ENCODE measurements around the gene RSAD2.

The RSAD2 gene

DNA sequence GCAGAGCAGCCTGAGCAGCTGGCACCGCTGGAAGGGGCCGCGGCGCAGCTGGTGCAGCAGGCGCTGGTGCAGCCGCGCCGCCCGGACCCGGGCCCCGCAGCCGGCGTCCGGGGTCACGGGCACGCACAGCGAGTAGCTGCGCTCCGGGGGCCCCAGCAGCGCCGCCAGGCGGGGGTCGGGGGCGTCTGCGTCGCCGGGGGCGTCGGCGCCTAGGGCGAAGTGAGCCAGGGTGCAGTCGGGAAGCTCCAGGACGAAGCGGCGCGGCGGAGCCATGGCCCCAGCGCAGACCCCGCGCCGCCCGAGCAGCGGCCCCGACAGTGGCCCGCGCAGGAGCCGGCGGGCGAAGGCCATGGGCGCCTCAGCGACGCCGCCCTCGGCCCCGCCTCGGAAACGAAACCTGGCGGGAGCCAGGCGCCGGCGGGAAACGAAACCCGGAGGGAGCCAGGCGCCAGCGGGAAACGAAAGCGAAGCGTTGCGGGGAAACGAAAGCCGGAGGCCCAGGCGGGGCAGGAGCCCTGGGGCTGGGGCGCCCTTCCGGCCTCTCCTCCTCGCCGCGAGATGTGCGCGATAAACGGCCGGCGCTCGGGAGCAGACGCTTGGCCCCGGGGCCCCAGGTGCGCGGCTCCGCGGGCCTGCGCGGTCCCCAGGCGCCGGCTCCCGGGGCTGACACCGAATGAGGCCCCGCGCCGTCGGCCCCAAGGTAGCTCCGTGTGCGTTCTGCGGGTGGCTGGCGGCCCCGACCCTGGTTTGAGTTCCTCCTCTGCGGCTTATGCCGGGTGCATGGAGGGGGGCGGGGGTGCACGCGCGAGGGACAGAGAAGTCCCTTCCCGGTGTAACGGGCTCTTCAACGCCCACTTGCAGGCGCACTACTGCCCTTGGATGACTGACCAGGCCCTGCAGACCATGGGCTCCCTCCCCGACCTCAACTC, 12.0 kb upstream of the RSAD2 start, which contains the start of gene CMPK2:
Gene CMPK2 (minus strand): TSS at position 562 of the 929 bp plus-strand sequence. CDS start 211 bp downstream, at position 351.
- DNase-seq (ENCODE audit: insufficient read length) (peak; percentile 83), FAIRE-seq (peak; percentile 81)
- TF ChIP-seq POLR2A (IDR thresholded peaks at IDR 0.05; ENCODE audit: low read depth, low read length) (peak; percentile 60), POLR2AphosphoS5 (IDR thresholded peaks at IDR 0.05; ENCODE audit: low read depth, low read length) (no peak)

DNA sequence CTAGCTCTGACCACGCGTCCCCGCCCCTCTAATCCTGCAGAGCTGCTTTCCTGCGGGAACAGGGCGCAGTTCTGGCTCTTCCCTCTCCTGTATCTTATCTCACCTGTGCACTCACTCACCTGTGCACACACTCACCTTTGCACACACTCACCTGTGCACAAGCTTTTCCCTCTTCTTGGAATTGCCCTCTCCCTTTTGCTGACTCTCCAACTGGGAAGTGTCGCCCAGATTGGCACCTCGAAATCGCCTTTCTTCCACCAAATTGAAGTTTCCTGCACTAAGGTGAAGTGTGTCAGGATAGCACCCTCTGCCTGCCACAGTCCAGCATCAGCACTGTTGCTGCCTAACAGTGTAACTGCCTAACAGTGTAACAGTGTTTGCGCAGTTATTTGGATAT, 11.3 kb upstream of the RSAD2 start:
- TF ChIP-seq POLR2A (IDR thresholded peaks at IDR 0.05; ENCODE audit: low read depth, low read length): no peak
- TF ChIP-seq POLR2AphosphoS5 (IDR thresholded peaks at IDR 0.05; ENCODE audit: low read depth, low read length): no peak
- no peak for TF ChIP-seq TAF1 (IDR thresholded peaks at IDR 0.05; ENCODE audit: borderline replicate concordance, low read depth, low read length)
- FAIRE-seq (peak; percentile 86), DNase-seq (ENCODE audit: insufficient read length) (no peak)

DNA sequence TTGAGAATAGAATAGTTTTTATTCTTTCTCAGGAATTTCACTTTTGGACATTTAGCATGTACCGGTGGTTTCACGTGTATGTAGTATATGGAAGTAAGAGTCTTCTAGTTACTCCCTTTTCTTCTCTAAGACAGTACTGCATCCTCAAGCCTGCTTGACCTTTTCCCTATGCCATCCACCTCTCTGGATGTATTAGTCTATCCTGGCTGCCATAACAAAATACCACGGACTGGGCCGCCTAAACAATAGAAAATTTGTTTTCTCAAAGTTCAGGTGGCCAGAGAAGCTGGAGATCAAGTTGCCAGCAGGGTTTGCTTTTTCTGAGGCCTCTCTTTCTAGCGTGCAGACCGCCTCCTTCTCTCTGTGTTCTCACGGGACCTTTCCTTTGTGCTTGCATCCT, 10.6 kb upstream of the RSAD2 start:
- TF ChIP-seq POLR2AphosphoS5 (IDR thresholded peaks at IDR 0.05; ENCODE audit: low read depth, low read length) (no peak), TAF1 (IDR thresholded peaks at IDR 0.05; ENCODE audit: borderline replicate concordance, low read depth, low read length) (no peak), POLR2A (IDR thresholded peaks at IDR 0.05; ENCODE audit: low read depth, low read length) (no peak)
- no peak for DNase-seq (ENCODE audit: insufficient read length)
- FAIRE-seq: no peak

DNA sequence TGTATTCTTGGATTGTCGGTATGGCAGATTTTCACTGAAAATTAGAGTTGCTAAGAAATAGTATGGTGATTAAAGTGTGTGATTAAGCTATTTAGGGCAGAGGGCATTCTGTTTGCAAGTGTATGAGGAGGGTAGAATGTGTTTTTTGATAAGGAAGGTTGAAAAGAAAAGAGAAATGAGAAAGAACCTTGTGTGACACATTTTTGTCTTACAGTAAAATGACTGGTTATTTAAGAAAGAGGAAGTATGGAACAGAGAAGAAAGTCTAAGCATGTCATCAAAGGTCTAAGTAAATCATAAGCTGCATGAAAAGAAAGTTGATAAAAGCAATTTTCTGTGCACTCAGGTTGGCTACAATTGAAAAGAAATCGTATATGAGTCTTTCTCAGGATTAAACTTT, 5.2 kb upstream of the RSAD2 start:
- TF ChIP-seq TAF1 (IDR thresholded peaks at IDR 0.05; ENCODE audit: borderline replicate concordance, low read depth, low read length) (no peak), POLR2AphosphoS5 (IDR thresholded peaks at IDR 0.05; ENCODE audit: low read depth, low read length) (no peak), POLR2A (IDR thresholded peaks at IDR 0.05; ENCODE audit: low read depth, low read length) (no peak)
- FAIRE-seq (peak; percentile 78), DNase-seq (ENCODE audit: insufficient read length) (no peak)

DNA sequence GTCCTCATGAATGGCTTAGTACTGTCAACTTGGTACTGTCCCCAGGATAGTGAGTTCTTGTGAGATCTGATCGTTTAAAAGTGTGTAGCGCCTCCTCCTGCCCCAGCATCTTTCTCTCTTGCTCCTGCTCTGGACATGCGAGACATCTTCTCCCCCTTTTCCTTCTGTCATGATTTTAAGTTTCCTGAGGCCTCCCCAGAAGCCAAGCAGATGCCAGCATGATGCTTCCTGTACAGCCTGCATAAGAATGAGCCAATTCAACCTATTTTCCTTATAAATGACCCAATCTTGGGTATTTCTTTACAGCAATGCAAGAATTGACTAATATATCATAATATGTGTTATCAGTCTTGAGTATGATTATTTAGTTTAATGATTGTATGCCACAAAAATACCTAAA, 3.5 kb upstream of the RSAD2 start:
- no peak for FAIRE-seq
- TF ChIP-seq POLR2A (IDR thresholded peaks at IDR 0.05; ENCODE audit: low read depth, low read length): no peak
- no peak for TF ChIP-seq POLR2AphosphoS5 (IDR thresholded peaks at IDR 0.05; ENCODE audit: low read depth, low read length)
- TF ChIP-seq TAF1 (IDR thresholded peaks at IDR 0.05; ENCODE audit: borderline replicate concordance, low read depth, low read length): no peak
- DNase-seq (ENCODE audit: insufficient read length): no peak

GRCh38 chr2:6876309-6876708, 1.3 kb upstream of the RSAD2 start:
- TF ChIP-seq POLR2AphosphoS5 (IDR thresholded peaks at IDR 0.05; ENCODE audit: low read depth, low read length): no peak
- TF ChIP-seq POLR2A (IDR thresholded peaks at IDR 0.05; ENCODE audit: low read depth, low read length): no peak
- TF ChIP-seq TAF1 (IDR thresholded peaks at IDR 0.05; ENCODE audit: borderline replicate concordance, low read depth, low read length): no peak
- FAIRE-seq (no peak), DNase-seq (ENCODE audit: insufficient read length) (no peak)

GRCh38 chr2:6878549-6878948, 972 bp downstream of the RSAD2 start:
- no peak for DNase-seq (ENCODE audit: insufficient read length)
- no peak for FAIRE-seq
- TF ChIP-seq POLR2AphosphoS5 (IDR thresholded peaks at IDR 0.05; ENCODE audit: low read depth, low read length) (no peak), POLR2A (IDR thresholded peaks at IDR 0.05; ENCODE audit: low read depth, low read length) (no peak), TAF1 (IDR thresholded peaks at IDR 0.05; ENCODE audit: borderline replicate concordance, low read depth, low read length) (no peak)

GRCh38 chr2:6879011-6879410, 1.4 kb downstream of the RSAD2 start:
- TF ChIP-seq TAF1 (IDR thresholded peaks at IDR 0.05; ENCODE audit: borderline replicate concordance, low read depth, low read length) (no peak), POLR2AphosphoS5 (IDR thresholded peaks at IDR 0.05; ENCODE audit: low read depth, low read length) (no peak), POLR2A (IDR thresholded peaks at IDR 0.05; ENCODE audit: low read depth, low read length) (no peak)
- FAIRE-seq: no peak
- DNase-seq (ENCODE audit: insufficient read length): no peak

DNA sequence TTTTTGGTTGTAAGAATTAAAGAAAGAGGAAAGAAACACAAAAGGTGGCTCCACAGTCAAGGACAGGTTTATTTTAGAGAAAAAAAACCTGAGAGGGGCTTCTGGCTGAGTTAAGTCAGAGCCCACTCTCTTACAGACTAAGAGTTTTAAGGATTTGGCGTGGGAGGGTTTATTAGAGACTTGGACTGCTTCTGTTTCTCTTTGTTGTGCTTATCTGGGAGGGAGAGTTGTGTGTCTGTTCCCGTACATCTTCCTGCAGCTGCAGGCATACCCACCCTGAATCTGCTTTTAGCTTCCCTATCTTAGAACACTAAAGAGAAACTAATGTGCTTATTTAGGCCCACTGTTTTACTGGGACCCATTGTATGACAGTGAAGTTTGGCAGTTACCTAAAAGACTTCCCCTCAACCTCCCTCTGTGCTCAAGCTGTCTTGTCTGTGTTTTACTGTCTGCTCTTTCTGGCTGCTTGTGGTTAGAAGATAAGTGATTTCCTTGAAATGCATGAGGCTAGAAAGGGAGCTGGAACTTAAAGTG, 2.7 kb downstream of the RSAD2 start:
- FAIRE-seq: peak; percentile 65

DNA sequence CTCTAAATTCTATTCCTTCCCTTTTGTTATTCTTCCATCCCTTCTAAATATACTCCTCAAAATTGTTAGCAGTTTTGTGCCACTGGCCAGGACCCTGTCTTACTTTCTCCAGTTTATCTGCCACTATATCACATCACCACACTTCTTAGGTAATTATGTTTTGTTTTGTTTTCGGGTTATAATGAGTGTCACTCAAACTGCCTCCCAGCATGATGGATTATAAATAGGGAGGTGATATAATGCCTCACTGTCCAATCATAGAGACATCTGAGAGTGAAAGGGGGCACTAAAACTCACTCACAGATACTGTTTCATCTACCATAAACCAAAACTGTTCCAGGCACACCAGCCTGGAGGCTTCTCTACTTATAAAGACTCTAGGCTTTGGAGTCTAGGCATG, 3.5 kb downstream of the RSAD2 start:
- no peak for TF ChIP-seq POLR2A (IDR thresholded peaks at IDR 0.05; ENCODE audit: low read depth, low read length)
- TF ChIP-seq POLR2AphosphoS5 (IDR thresholded peaks at IDR 0.05; ENCODE audit: low read depth, low read length): no peak
- TF ChIP-seq TAF1 (IDR thresholded peaks at IDR 0.05; ENCODE audit: borderline replicate concordance, low read depth, low read length): no peak
- DNase-seq (ENCODE audit: insufficient read length) (no peak), FAIRE-seq (no peak)

More for the DNA sequence above, 2.7 kb downstream of the RSAD2 start:
- TF ChIP-seq POLR2AphosphoS5 (IDR thresholded peaks at IDR 0.05; ENCODE audit: low read depth, low read length) (no peak), TAF1 (IDR thresholded peaks at IDR 0.05; ENCODE audit: borderline replicate concordance, low read depth, low read length) (no peak), POLR2A (IDR thresholded peaks at IDR 0.05; ENCODE audit: low read depth, low read length) (no peak)
- DNase-seq (ENCODE audit: insufficient read length): no peak

GRCh38 chr2:6881516-6881915, 3.9 kb downstream of the RSAD2 start:
- peak; percentile 73 for FAIRE-seq
- no peak for DNase-seq (ENCODE audit: insufficient read length)
- TF ChIP-seq POLR2AphosphoS5 (IDR thresholded peaks at IDR 0.05; ENCODE audit: low read depth, low read length): no peak
- TF ChIP-seq POLR2A (IDR thresholded peaks at IDR 0.05; ENCODE audit: low read depth, low read length): no peak
